ENCODE results near the gene RGL3. TPM values are rescaled to one million over a fixed set of nuclear protein-coding genes. Genes with fewer than 3 reads are reported as not detected.

The RGL3 gene
- total and polyA plus RNA-seq, 4 experiments from 2014 or later = not detected

DNA sequence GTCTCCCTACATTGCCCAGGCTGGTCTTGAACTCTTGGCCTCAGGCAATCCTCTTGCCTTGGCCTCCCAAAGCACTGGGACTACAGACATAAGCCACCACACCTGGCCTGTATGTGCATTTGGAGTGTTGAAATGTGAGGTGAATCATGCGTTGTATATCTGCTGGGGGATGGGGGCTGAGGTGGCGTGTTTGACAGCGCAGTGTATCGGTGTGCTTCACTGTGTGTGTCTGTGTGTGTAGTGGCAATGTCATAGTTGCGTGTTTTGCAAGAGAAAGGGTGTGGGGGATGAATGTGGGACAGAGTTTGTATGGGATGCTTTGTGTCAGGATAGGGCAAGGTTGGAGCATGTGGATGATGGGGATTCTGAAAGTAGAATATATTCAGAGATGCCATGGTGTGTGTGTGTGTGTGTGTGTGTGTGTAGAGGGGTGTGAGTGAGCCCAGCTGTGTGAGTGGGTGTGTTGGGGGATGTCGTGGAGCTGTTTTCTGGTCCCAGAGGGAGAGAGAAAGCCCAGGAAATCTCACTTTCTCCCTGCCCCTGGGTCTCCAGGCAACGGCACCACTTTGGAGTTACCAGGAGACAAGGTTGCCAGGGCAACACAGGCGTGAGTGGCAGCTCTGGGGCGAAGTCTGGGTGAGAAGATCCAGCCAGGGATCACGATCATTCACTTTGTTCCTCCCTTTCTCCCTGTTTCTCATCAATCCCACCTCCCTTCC, 45.8 kb downstream of the RGL3 start:
- Histone ChIP-seq H3K36me3 (ENCODE audit: insufficient read depth, low read length) (no peaks in the 10 kb centered on the region), H3K9me3 (ENCODE audit: control insufficient read depth in 1 of 2, low read length in 2 of 2) (no peaks in the 10 kb centered on the region), H3K27ac (ENCODE audit: low read depth, low read length) (no peak overlapping the region), H3K4me1 (ENCODE audit: insufficient read depth, low read length) (peaks cover 32% of the 10 kb centered on the region), H3K27me3 (ENCODE audit: insufficient read depth, low read length) (no peaks in the 10 kb centered on the region), H3K4me3 (ENCODE audit: low read length in 2 of 2) (peak overlapping the region in 1 of 2 donors; percentile 57)
- POLR2A ChIA-PET (ENCODE audit: partially characterized antibody) = interaction anchor here (1.0 to 3.3 kb wide), 9 partner anchors 18 to 283 kb away, joined by 3 to 54 read pairs (median 10); partner anchors contain the start of genes CCDC159, ELOF1, LDLR and ODAD3
- Mint-ChIP-seq H3K9me3 (peaks cover 0 to 2% (median 0%) of the 10 kb centered on the region in 8 donors), H3K27ac (peak overlapping the region in 3 of 7 donors; percentile 7 to 79 (median 36)), H3K36me3 (peaks cover 20 to 31% of the 10 kb centered on the region in 2 donors), H3K27me3 (no peaks in the 10 kb centered on the region), H3K4me3 (peak overlapping the region in 3 of 8 donors; percentile 49 to 66 (median 51)), H3K4me1 (peaks cover under 1 to 17% (median 11%) of the 10 kb centered on the region in 4 donors)
- DNase-seq = no peak
- CTCF ChIA-PET (ENCODE audit: partially characterized antibody) = interaction anchor here (1.1 to 2.0 kb wide), 4 partner anchors 8 to 79 kb away, joined by 3 to 6 read pairs (median 4); partner anchors contain the start of gene EPOR
- intact Hi-C loops (cut with micrococcal nuclease) = no loop called here

GRCh38 chr19:11370744-11371143, 48.4 kb downstream of the RGL3 start:
- no peaks in the 10 kb centered on the region for H3K27me3 Mint-ChIP-seq
- H3K4me3 Mint-ChIP-seq = no peak overlapping the region
- intact Hi-C loops (cut with micrococcal nuclease) = no loop called here
- H3K9me3 Mint-ChIP-seq = peaks cover 0 to 2% (median 0%) of the 10 kb centered on the region in 8 donors
- ChIA-PET POLR2A (ENCODE audit: partially characterized antibody) (interaction anchor here (1.0 to 2.7 kb wide), 2 partner anchors 10 to 112 kb away, joined by 3 to 9 read pairs; no protein-coding TSS in a partner anchor), CTCF (ENCODE audit: partially characterized antibody) (interaction anchor here (1.1 to 3.0 kb wide), 2 partner anchors 10 to 12 kb away, joined by 3 to 14 read pairs; no protein-coding TSS in a partner anchor)
- no peak for DNase-seq
- H3K4me3 ChIP-seq (ENCODE audit: low read length in 2 of 2) = no peak overlapping the region
- H3K27me3 ChIP-seq (ENCODE audit: insufficient read depth, low read length) = no peaks in the 10 kb centered on the region
- no peaks in the 10 kb centered on the region for H3K9me3 ChIP-seq (ENCODE audit: control insufficient read depth in 1 of 2, low read length in 2 of 2)
- no peaks in the 10 kb centered on the region for H3K36me3 ChIP-seq (ENCODE audit: insufficient read depth, low read length)
- H3K27ac ChIP-seq (ENCODE audit: low read depth, low read length) = no peak overlapping the region
- peaks cover 15% of the 10 kb centered on the region for H3K4me1 ChIP-seq (ENCODE audit: insufficient read depth, low read length)
- H3K36me3 Mint-ChIP-seq = peaks cover 25 to 34% of the 10 kb centered on the region in 2 donors
- H3K4me1 Mint-ChIP-seq = peaks cover 0 to 6% (median under 1%) of the 10 kb centered on the region in 4 donors
- H3K27ac Mint-ChIP-seq = peak overlapping the region in 1 of 7 donors; percentile 32

- H3K9me3 ChIP-seq (ENCODE audit: control insufficient read depth in 1 of 2, low read length in 2 of 2) = no peaks in the 10 kb centered on the region
Measured at GRCh38 chr19:11367528-11367927, 51.6 kb downstream of the RGL3 start.

GRCh38 chr19:11365557-11366117, 53.5 kb downstream of the RGL3 start:
- no peaks in the 10 kb centered on the region for H3K9me3 ChIP-seq (ENCODE audit: control insufficient read depth in 1 of 2, low read length in 2 of 2)
- H3K27me3 ChIP-seq (ENCODE audit: insufficient read depth, low read length) = no peaks in the 10 kb centered on the region
- POLR2A ChIA-PET (ENCODE audit: partially characterized antibody) = no interaction called here
- DNase-seq = no peak
- H3K27ac Mint-ChIP-seq = no peak overlapping the region
- CTCF ChIA-PET (ENCODE audit: partially characterized antibody) = no interaction called here
- H3K4me1 Mint-ChIP-seq = peaks cover 0 to under 1% (median 0%) of the 10 kb centered on the region in 4 donors
- H3K4me3 Mint-ChIP-seq = no peak overlapping the region
- intact Hi-C loops (cut with micrococcal nuclease) = no loop called here
- H3K36me3 ChIP-seq (ENCODE audit: insufficient read depth, low read length) = no peaks in the 10 kb centered on the region
- H3K4me3 ChIP-seq (ENCODE audit: low read length in 2 of 2) = no peak overlapping the region
- H3K36me3 Mint-ChIP-seq = peaks cover 23 to 27% of the 10 kb centered on the region in 2 donors
- H3K9me3 Mint-ChIP-seq = no peaks in the 10 kb centered on the region
- H3K27ac ChIP-seq (ENCODE audit: low read depth, low read length) = no peak overlapping the region
- H3K4me1 ChIP-seq (ENCODE audit: insufficient read depth, low read length) = no peaks in the 10 kb centered on the region
- H3K27me3 Mint-ChIP-seq = no peaks in the 10 kb centered on the region

More at GRCh38 chr19:11367528-11367927, 51.6 kb downstream of the RGL3 start:
- DNase-seq = no peak
- Histone ChIP-seq H3K36me3 (ENCODE audit: insufficient read depth, low read length) (no peaks in the 10 kb centered on the region), H3K27me3 (ENCODE audit: insufficient read depth, low read length) (no peaks in the 10 kb centered on the region), H3K4me3 (ENCODE audit: low read length in 2 of 2) (no peak overlapping the region), H3K4me1 (ENCODE audit: insufficient read depth, low read length) (no peaks in the 10 kb centered on the region), H3K27ac (ENCODE audit: low read depth, low read length) (no peak overlapping the region)
- ChIA-PET POLR2A (ENCODE audit: partially characterized antibody) (no interaction called here), CTCF (ENCODE audit: partially characterized antibody) (no interaction called here)
- no peak overlapping the region for H3K27ac Mint-ChIP-seq
- H3K36me3 Mint-ChIP-seq = peaks cover 30 to 36% of the 10 kb centered on the region in 2 donors
- H3K27me3 Mint-ChIP-seq = no peaks in the 10 kb centered on the region
- intact Hi-C loops (cut with micrococcal nuclease) = no loop called here
- H3K9me3 Mint-ChIP-seq = peaks cover 0 to 2% (median 0%) of the 10 kb centered on the region in 8 donors
- no peak overlapping the region for H3K4me3 Mint-ChIP-seq
- peaks cover 0 to 3% (median 0%) of the 10 kb centered on the region in 4 donors for H3K4me1 Mint-ChIP-seq

DNA sequence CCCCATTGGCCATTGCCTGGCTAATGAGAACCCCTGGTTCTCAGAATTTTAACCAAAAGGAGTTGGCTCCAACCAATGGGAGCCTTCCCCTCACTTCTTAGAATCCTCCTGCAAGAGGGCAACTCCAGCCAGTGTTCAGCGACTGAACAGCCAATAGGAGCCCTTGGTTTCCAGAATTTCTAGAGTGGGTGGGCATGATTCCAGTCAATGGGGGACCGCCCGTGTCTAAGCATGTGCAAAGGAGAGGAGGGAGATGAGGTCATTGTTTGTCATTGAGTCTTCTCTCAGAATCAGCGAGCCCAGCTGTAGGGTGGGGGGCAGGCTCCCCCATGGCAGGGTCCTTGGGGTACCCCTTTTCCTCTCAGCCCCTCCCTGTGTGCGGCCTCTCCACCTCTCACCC, 54.2 kb downstream of the RGL3 start:
- Histone ChIP-seq H3K27me3 (ENCODE audit: insufficient read depth, low read length) (no peaks in the 10 kb centered on the region), H3K27ac (ENCODE audit: low read depth, low read length) (no peak overlapping the region), H3K9me3 (ENCODE audit: control insufficient read depth in 1 of 2, low read length in 2 of 2) (no peaks in the 10 kb centered on the region), H3K4me3 (ENCODE audit: low read length in 2 of 2) (no peak overlapping the region), H3K36me3 (ENCODE audit: insufficient read depth, low read length) (no peaks in the 10 kb centered on the region), H3K4me1 (ENCODE audit: insufficient read depth, low read length) (no peaks in the 10 kb centered on the region)
- POLR2A ChIA-PET (ENCODE audit: partially characterized antibody) = no interaction called here
- H3K36me3 Mint-ChIP-seq = peaks cover 23 to 25% of the 10 kb centered on the region in 2 donors
- CTCF ChIA-PET (ENCODE audit: partially characterized antibody) = no interaction called here
- intact Hi-C loops (cut with micrococcal nuclease) = no loop called here
- no peak overlapping the region for H3K4me3 Mint-ChIP-seq
- no peaks in the 10 kb centered on the region for H3K27me3 Mint-ChIP-seq
- no peaks in the 10 kb centered on the region for H3K4me1 Mint-ChIP-seq
- no peak for DNase-seq
- no peak overlapping the region for H3K27ac Mint-ChIP-seq
- H3K9me3 Mint-ChIP-seq = no peaks in the 10 kb centered on the region

DNA sequence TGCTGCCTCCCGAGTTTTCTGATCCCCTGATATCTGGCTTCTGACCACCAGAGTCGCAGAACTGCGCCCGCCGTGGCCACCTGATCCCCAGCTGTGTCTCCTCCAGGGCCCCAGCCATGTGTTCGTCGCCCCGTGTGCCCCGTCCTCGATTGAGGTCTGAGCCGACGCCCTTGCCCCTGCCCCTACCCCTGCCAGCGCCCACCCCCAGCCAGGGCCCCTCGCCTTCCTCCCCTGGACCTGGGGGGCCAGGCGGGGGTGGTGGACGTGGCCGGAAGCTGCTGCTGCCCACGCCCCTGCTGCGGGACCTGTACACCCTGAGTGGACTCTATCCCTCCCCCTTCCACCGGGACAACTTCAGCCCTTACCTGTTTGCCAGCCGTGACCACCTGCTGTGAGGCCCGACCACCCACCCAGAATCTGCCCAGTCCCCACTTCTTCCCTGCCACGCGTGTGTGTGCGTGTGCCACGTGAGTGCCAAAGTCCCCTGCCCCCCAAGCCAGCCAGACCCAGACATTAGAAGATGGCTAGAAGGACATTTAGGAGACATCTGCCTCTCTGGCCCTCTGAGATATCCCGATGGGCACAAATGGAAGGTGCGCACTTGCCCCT, 54.7 kb downstream of the RGL3 start:
- H3K4me3 Mint-ChIP-seq = no peak overlapping the region
- H3K9me3 Mint-ChIP-seq = no peaks in the 10 kb centered on the region
- Histone ChIP-seq H3K27me3 (ENCODE audit: insufficient read depth, low read length) (no peaks in the 10 kb centered on the region), H3K9me3 (ENCODE audit: control insufficient read depth in 1 of 2, low read length in 2 of 2) (no peaks in the 10 kb centered on the region), H3K27ac (ENCODE audit: low read depth, low read length) (no peak overlapping the region), H3K4me1 (ENCODE audit: insufficient read depth, low read length) (no peaks in the 10 kb centered on the region), H3K36me3 (ENCODE audit: insufficient read depth, low read length) (no peaks in the 10 kb centered on the region), H3K4me3 (ENCODE audit: low read length in 2 of 2) (no peak overlapping the region)
- no peaks in the 10 kb centered on the region for H3K4me1 Mint-ChIP-seq
- H3K27me3 Mint-ChIP-seq = no peaks in the 10 kb centered on the region
- intact Hi-C loops (cut with micrococcal nuclease) = no loop called here
- no peak overlapping the region for H3K27ac Mint-ChIP-seq
- POLR2A ChIA-PET (ENCODE audit: partially characterized antibody) = no interaction called here
- CTCF ChIA-PET (ENCODE audit: partially characterized antibody) = no interaction called here
- H3K36me3 Mint-ChIP-seq = peaks cover 20 to 22% of the 10 kb centered on the region in 2 donors
- no peak for DNase-seq

GRCh38 chr19:11363881-11364280, 55.2 kb downstream of the RGL3 start:
- no peaks in the 10 kb centered on the region for H3K27me3 Mint-ChIP-seq
- H3K36me3 Mint-ChIP-seq = peaks cover 17% of the 10 kb centered on the region in 2 donors
- no peak overlapping the region for H3K27ac ChIP-seq (ENCODE audit: low read depth, low read length)
- DNase-seq = no peak
- ChIA-PET CTCF (ENCODE audit: partially characterized antibody) (no interaction called here), POLR2A (ENCODE audit: partially characterized antibody) (no interaction called here)
- H3K27ac Mint-ChIP-seq = no peak overlapping the region
- H3K4me3 ChIP-seq (ENCODE audit: low read length in 2 of 2) = no peak overlapping the region
- no peaks in the 10 kb centered on the region for H3K9me3 Mint-ChIP-seq
- H3K27me3 ChIP-seq (ENCODE audit: insufficient read depth, low read length) = no peaks in the 10 kb centered on the region
- intact Hi-C loops (cut with micrococcal nuclease) = no loop called here
- H3K4me3 Mint-ChIP-seq = no peak overlapping the region
- no peaks in the 10 kb centered on the region for H3K4me1 ChIP-seq (ENCODE audit: insufficient read depth, low read length)
- no peaks in the 10 kb centered on the region for H3K36me3 ChIP-seq (ENCODE audit: insufficient read depth, low read length)
- no peaks in the 10 kb centered on the region for H3K9me3 ChIP-seq (ENCODE audit: control insufficient read depth in 1 of 2, low read length in 2 of 2)
- H3K4me1 Mint-ChIP-seq = no peaks in the 10 kb centered on the region
